22Rv1 (cell line): ENCODE results near the gene AUTS2.

Experiments
- ZFX ChIP-seq: fragments of 450-650 bp; IDR thresholded peaks from 2 replicates; pipeline ENCODE4 v1.6.1; 2017; ENCODE audit warnings: antibody characterized with exemption, borderline replicate concordance
- TF ChIP-seq, protein P1 (sequence below): fragments of 450-650 bp; IDR thresholded peaks from 2 replicates; pipeline ENCODE4 v1.5.1; 2017; ENCODE audit warnings: mild to moderate bottlenecking

DNA sequence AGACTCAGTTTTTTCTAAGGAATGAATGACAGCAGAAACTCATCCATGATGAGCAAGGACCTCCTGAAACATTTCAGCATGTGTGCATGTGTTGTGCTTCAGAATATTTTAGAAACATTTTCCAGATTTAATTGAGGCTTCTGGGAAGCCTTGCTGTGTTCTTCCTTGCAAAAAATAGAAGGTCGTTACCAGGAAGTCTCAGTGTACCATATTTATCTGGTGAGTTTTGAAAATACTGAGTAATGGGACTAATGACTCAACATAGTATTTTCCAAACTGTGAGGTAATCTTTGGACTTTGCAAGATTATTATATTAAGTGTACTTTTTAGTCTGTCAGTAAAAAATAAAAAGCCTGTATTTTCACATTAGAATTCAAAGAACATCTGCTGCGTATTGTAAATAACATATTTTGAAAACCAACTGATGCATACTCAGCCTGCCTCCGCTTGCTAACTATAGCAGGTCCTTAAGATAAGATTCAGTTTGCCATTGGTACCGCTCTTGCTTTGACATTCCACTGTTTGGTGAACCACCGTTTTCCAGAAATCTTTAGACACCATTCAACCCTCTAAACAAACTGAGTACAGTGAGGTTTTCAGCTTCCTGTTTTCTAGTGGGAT lies 794.1 kb downstream of the AUTS2 start:
- TF ChIP-seq, protein P1, sequence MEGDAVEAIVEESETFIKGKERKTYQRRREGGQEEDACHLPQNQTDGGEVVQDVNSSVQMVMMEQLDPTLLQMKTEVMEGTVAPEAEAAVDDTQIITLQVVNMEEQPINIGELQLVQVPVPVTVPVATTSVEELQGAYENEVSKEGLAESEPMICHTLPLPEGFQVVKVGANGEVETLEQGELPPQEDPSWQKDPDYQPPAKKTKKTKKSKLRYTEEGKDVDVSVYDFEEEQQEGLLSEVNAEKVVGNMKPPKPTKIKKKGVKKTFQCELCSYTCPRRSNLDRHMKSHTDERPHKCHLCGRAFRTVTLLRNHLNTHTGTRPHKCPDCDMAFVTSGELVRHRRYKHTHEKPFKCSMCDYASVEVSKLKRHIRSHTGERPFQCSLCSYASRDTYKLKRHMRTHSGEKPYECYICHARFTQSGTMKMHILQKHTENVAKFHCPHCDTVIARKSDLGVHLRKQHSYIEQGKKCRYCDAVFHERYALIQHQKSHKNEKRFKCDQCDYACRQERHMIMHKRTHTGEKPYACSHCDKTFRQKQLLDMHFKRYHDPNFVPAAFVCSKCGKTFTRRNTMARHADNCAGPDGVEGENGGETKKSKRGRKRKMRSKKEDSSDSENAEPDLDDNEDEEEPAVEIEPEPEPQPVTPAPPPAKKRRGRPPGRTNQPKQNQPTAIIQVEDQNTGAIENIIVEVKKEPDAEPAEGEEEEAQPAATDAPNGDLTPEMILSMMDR: no peak
- TF ChIP-seq ZFX: no peak
